Measurements from ENCODE around the gene TXNRD2. TPM values are rescaled to one million over a fixed set of nuclear protein-coding genes. Genes with fewer than 3 reads are reported as not detected.

The TXNRD2 gene
- total and polyA plus RNA-seq, 2 of the 4 experiments (the other 2 are of a cell fraction) = 15.6 to 25.7 TPM

DNA sequence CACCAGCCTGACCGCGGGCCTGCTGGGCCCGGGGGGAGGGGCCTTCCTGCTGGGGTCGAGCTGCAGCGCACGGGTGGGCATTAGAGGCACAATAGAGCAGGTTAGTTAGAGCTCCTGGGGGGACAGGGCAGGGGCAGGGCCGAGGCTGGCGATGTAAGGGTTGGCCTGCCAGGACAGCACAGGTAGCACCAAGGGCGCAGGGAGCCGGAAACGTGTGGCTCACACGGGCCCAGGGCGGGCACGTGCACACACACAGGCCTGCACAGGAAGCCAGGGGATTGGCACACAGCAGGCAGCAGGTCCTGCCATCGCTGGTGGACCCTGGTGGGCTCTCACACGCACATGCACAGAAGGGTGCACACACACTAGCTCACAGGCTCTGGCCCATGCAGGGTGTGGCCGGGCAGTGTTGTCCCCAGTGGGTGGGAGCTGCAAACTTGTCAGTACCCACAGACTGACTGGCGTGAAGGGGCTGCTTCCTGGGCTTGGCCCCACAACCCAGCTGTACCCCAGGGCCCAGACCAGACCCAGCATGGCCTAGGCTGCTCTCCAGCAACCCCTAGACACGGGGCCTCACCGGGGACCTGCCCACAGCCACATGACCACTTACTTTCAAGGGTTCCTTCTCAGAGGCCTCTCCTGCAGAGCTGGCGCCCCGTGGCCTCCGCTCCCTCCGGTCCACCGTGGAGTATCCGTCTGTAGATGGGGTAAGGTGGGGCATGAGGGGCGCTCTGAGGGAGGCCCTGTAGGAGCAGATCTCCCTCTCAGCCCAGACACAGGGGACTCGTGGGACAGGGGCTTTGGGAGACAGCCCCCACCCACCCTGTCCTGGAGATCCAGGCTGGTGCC is 29.9 kb upstream of the TXNRD2 start:
- no peak for ATAC-seq (ENCODE audit: low read depth)
- in situ Hi-C loops (cut with MboI; ENCODE audit: low sequenced_read_pairs) = loop anchor here (5.0 kb wide), 1 partner anchor 41 kb away; no protein-coding TSS in a partner anchor

More for the DNA sequence above, 29.9 kb upstream of the TXNRD2 start:
- H4K91ac ChIP-seq (ENCODE audit: insufficient read depth, low read depth, low read length) = no peak overlapping the region
- H3K18ac ChIP-seq (ENCODE audit: low read depth, low read length) = no peak overlapping the region
- H4K20me1 ChIP-seq (ENCODE audit: insufficient read depth, low read length) = peaks cover 18% of the 10 kb centered on the region
- H2BK20ac ChIP-seq (ENCODE audit: low read depth, low read length) = no peak overlapping the region
- intact Hi-C loops (cut with micrococcal nuclease) (no loop called here), dilution Hi-C loops (cut with HindIII; ENCODE audit: low sequenced_read_pairs, unreplicated experiment) (no loop called here)
- H2BK120ac ChIP-seq (ENCODE audit: low read depth, low read length) = no peak overlapping the region
- no peak overlapping the region for H3K4ac ChIP-seq (ENCODE audit: low read depth, low read length)
- H4K8ac ChIP-seq (ENCODE audit: low read depth in 2 of 2, low read length in 2 of 2) = no peak overlapping the region
- no peak overlapping the region for H2BK15ac ChIP-seq (ENCODE audit: low read depth, low read length)
- H3K4me2 ChIP-seq (ENCODE audit: low read depth, low read length) = no peak overlapping the region
- 0 out of 2 replicates have a peak, but pooled peaks cover 1% of the 10 kb centered on the region for H3K4me1 ChIP-seq (ENCODE audit: control insufficient read depth, insufficient read depth, low read length)
- peak overlapping the region; percentile 82 for H2AFZ ChIP-seq (replicated peaks; ENCODE audit: low read length, poor library complexity)
- no TSS peak for BruUV-seq (replicated peaks)
- H2AK9ac ChIP-seq (replicated peaks; ENCODE audit: low read depth, low read length, poor library complexity) = peak overlapping the region; percentile 59
- no peak overlapping the region for H3K23ac ChIP-seq (ENCODE audit: low read depth, low read length)
- WGBS, 2 experiments (ENCODE audit: extremely low coverage in 2 of 2, insufficient read length in 1 of 2) = 84% methylated on average over 14 of the region's 28 CpGs; no CpG with 5 or more reads in 1 of the 2 experiments
- no peak overlapping the region for H2AK5ac ChIP-seq (ENCODE audit: low read depth, low read length)
- H3K56ac ChIP-seq (ENCODE audit: extremely low read depth, insufficient read depth, low read length) = no peak overlapping the region
- no peaks in the 10 kb centered on the region for H3K9me1 ChIP-seq (ENCODE audit: insufficient read depth, low read length)
- no peak overlapping the region for H4K5ac ChIP-seq (ENCODE audit: low read depth, low read length)
- ChIA-PET CTCF (interaction anchor here (2.0 kb wide), 1 partner anchor 42 kb away, joined by 8 read pairs; no protein-coding TSS in a partner anchor), POLR2A (ENCODE audit: unreplicated experiment) (no interaction called here)
- H3K9me3 ChIP-seq (ENCODE audit: control insufficient read depth, insufficient read depth, low read length) = no peaks in the 10 kb centered on the region
- DNase-seq = no peak
- H3K79me1 ChIP-seq (ENCODE audit: low read depth in 1 of 2, low read length in 2 of 2) = no peaks in the 10 kb centered on the region
- no peak overlapping the region for H3K27ac ChIP-seq (ENCODE audit: insufficient read depth, low read length)
- H3K9ac ChIP-seq (ENCODE audit: low read depth, low read length) = no peak overlapping the region
- no peak overlapping the region for H2BK5ac ChIP-seq (ENCODE audit: low read depth, low read length, poor library complexity, severe bottlenecking)
- H3K27me3 ChIP-seq (ENCODE audit: control insufficient read depth, insufficient read depth, low read length) = no peaks in the 10 kb centered on the region
- no peak overlapping the region for H3K14ac ChIP-seq (replicated peaks; ENCODE audit: low read depth, low read length)
- TF ChIP-seq MAZ (IDR thresholded peaks at IDR 0.05; ENCODE audit: borderline replicate concordance, low read depth, low read length) = no peak
- no peak for TF ChIP-seq CEBPB (IDR thresholded peaks at IDR 0.05; ENCODE audit: low read depth, low read length)
- no peak for TF ChIP-seq MAFK (IDR thresholded peaks at IDR 0.05; ENCODE audit: low read depth, low read length)
- TF ChIP-seq RFX5 (IDR thresholded peaks at IDR 0.05; ENCODE audit: low read depth, low read length) = no peak
- no peak for TF ChIP-seq BHLHE40 (IDR thresholded peaks at IDR 0.05; ENCODE audit: low read depth, low read length)
- TF ChIP-seq, protein P1, sequence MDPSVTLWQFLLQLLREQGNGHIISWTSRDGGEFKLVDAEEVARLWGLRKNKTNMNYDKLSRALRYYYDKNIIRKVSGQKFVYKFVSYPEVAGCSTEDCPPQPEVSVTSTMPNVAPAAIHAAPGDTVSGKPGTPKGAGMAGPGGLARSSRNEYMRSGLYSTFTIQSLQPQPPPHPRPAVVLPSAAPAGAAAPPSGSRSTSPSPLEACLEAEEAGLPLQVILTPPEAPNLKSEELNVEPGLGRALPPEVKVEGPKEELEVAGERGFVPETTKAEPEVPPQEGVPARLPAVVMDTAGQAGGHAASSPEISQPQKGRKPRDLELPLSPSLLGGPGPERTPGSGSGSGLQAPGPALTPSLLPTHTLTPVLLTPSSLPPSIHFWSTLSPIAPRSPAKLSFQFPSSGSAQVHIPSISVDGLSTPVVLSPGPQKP (IDR thresholded peaks at IDR 0.05; ENCODE audit: borderline replicate concordance, low read depth, low read length) = no peak
- no peak for TF ChIP-seq NFE2L2 (IDR thresholded peaks at IDR 0.05; ENCODE audit: low read depth, low read length)
- TF ChIP-seq RAD21 (IDR thresholded peaks at IDR 0.05; ENCODE audit: low read length) = no peak
- TF ChIP-seq, protein P2, sequence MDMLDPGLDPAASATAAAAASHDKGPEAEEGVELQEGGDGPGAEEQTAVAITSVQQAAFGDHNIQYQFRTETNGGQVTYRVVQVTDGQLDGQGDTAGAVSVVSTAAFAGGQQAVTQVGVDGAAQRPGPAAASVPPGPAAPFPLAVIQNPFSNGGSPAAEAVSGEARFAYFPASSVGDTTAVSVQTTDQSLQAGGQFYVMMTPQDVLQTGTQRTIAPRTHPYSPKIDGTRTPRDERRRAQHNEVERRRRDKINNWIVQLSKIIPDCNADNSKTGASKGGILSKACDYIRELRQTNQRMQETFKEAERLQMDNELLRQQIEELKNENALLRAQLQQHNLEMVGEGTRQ (IDR thresholded peaks at IDR 0.05; ENCODE audit: low read depth, low read length) = no peak
- TF ChIP-seq SMC3 (IDR thresholded peaks at IDR 0.05; ENCODE audit: low read depth, low read length) = no peak
- no peak for TF ChIP-seq CHD1 (IDR thresholded peaks at IDR 0.05; ENCODE audit: low read depth, low read length)
- peaks cover 51% of the 10 kb centered on the region for H3K36me3 ChIP-seq (ENCODE audit: control insufficient read depth, insufficient read depth, low read length)
- H3K4me3 ChIP-seq (ENCODE audit: insufficient read depth, low read depth, low read length) = no peak overlapping the region

All from IMR-90 (cell line).